ENCODE measurements around the gene HEY2.

The HEY2 gene

GRCh38 chr6:125747589-125748405, 1.6 kb upstream of the HEY2 start:
- no peak for TF ChIP-seq CTCF (IDR thresholded peaks at IDR 0.05; ENCODE audit: borderline replicate concordance, control extremely low read depth, extremely low read depth, insufficient read depth, missing control alignments)
- DNase-seq (ENCODE audit: low spot score) = peak; percentile 42
- in situ Hi-C loops (cut with MboI; ENCODE audit: low sequenced_read_pairs, unreplicated experiment) = no loop called here

GRCh38 chr6:125748406-125749172, 843 bp upstream of the HEY2 start:
- no peak for DNase-seq (ENCODE audit: low spot score)
- in situ Hi-C loops (cut with MboI; ENCODE audit: low sequenced_read_pairs, unreplicated experiment) = no loop called here
- no peak for TF ChIP-seq CTCF (IDR thresholded peaks at IDR 0.05; ENCODE audit: borderline replicate concordance, control extremely low read depth, extremely low read depth, insufficient read depth, missing control alignments)

GRCh38 chr6:125749865-125750691, 646 bp downstream of the HEY2 start:
- in situ Hi-C loops (cut with MboI; ENCODE audit: low sequenced_read_pairs, unreplicated experiment) = loop anchor here (25.0 kb wide), 1 partner anchor 238 kb away; no protein-coding TSS in a partner anchor
- no peak for DNase-seq (ENCODE audit: low spot score)
- no peak for TF ChIP-seq CTCF (IDR thresholded peaks at IDR 0.05; ENCODE audit: borderline replicate concordance, control extremely low read depth, extremely low read depth, insufficient read depth, missing control alignments)

GRCh38 chr6:125750692-125751333, 1.4 kb downstream of the HEY2 start:
- no peak for TF ChIP-seq CTCF (IDR thresholded peaks at IDR 0.05; ENCODE audit: borderline replicate concordance, control extremely low read depth, extremely low read depth, insufficient read depth, missing control alignments)
- no peak for DNase-seq (ENCODE audit: low spot score)
- in situ Hi-C loops (cut with MboI; ENCODE audit: low sequenced_read_pairs, unreplicated experiment) = loop anchor here (25.0 kb wide), 1 partner anchor 239 kb away; no protein-coding TSS in a partner anchor

- DNase-seq (ENCODE audit: low spot score) = no peak
- no peak for TF ChIP-seq CTCF (IDR thresholded peaks at IDR 0.05; ENCODE audit: borderline replicate concordance, control extremely low read depth, extremely low read depth, insufficient read depth, missing control alignments)
- in situ Hi-C loops (cut with MboI; ENCODE audit: low sequenced_read_pairs, unreplicated experiment) = loop anchor here (25.0 kb wide), 1 partner anchor 239 kb away; no protein-coding TSS in a partner anchor
These were observed 2.0 kb downstream of the HEY2 start for GRCh38 chr6:125751334-125751916.

Data from GM13976 (cell line).